HG02885 (cell line): ENCODE results near the gene CXCR4.
"Not testable (repeated sequence)": the region's sequence is repeated elsewhere in the genome, so short reads cannot be mapped to it uniquely, and the experiment has no call there.

Experiments
- ATAC-seq: cut with Tn5 transposase; IDR thresholded peaks from one replicate; pipeline ENCODE4 v1.9.1; 2021; ENCODE audit warnings: mild to moderate bottlenecking; ENCODE audit not compliant: unreplicated experiment, poor library complexity

CXCR4 gene

GRCh38 chr2:136081582-136082210 is 36.3 kb downstream of the CXCR4 start:
- no peak for ATAC-seq

GRCh38 chr2:136080114-136080513 is 37.8 kb downstream of the CXCR4 start:
- ATAC-seq = no peak

- ATAC-seq = no peak
These were observed 40.8 kb downstream of the CXCR4 start for GRCh38 chr2:136077107-136077506.

GRCh38 chr2:136075476-136075875 is 42.5 kb downstream of the CXCR4 start:
- no peak for ATAC-seq

- ATAC-seq = no peak
These were observed 45.3 kb downstream of the CXCR4 start for GRCh38 chr2:136072621-136073020.

GRCh38 chr2:136071887-136072286 is 46.1 kb downstream of the CXCR4 start:
- not testable (repeated sequence) for ATAC-seq

- ATAC-seq = no peak
These were observed 47.0 kb downstream of the CXCR4 start for GRCh38 chr2:136070913-136071312.

GRCh38 chr2:136069773-136070172 is 48.2 kb downstream of the CXCR4 start:
- no peak for ATAC-seq

- no peak for ATAC-seq
These were observed 49.2 kb downstream of the CXCR4 start for GRCh38 chr2:136068581-136069227.

- no peak for ATAC-seq
These were observed 49.9 kb downstream of the CXCR4 start for GRCh38 chr2:136067897-136068580.

- no peak for ATAC-seq
These were observed 50.5 kb downstream of the CXCR4 start for GRCh38 chr2:136067459-136067858.

GRCh38 chr2:136065907-136066306 is 52.0 kb downstream of the CXCR4 start:
- no peak for ATAC-seq

GRCh38 chr2:136065384-136065783 is 52.6 kb downstream of the CXCR4 start:
- no peak for ATAC-seq
